Mesothelial cell of epicardium (in vitro differentiated cells): ENCODE data around the gene CNST. TPM values are rescaled to one million over a fixed set of nuclear protein-coding genes. Genes with fewer than 3 reads are reported as not detected.

Experiments
- DNase-seq, 2 experiments: peaks; one replicate each; pipeline ENCODE4 v3.0.0; 2021; ENCODE audit warnings: low spot score in 2 of 2; ENCODE audit not compliant: unreplicated experiment in 2 of 2
- H3K27ac Mint-ChIP-seq: 2 replicates; pipeline ENCODE4 v1.8.0; 2021; ENCODE audit warnings: mixed read lengths
- H3K27me3 Mint-ChIP-seq: 2 replicates; pipeline ENCODE4 v1.8.0; 2021; ENCODE audit warnings: low read depth, mixed read lengths
- H3K36me3 Mint-ChIP-seq: 2 replicates; pipeline ENCODE4 v1.8.0; 2021; ENCODE audit warnings: mixed read lengths
- H3K4me1 Mint-ChIP-seq: 2 replicates; pipeline ENCODE4 v1.8.0; 2021; ENCODE audit warnings: mixed read lengths
- H3K4me3 Mint-ChIP-seq: 2 replicates; pipeline ENCODE4 v1.8.0; 2021; ENCODE audit warnings: mild to moderate bottlenecking, moderate library complexity, mixed read lengths
- H3K9me3 Mint-ChIP-seq: 2 replicates; pipeline ENCODE4 v1.8.0; 2021; ENCODE audit warnings: mixed read lengths
- CTCF ChIP-seq: fragments of 200-600 bp; sonication (generic); IDR thresholded peaks from one replicate; pipeline ENCODE4 v1.5.0; 2021; ENCODE audit warnings: antibody characterized with exemption; ENCODE audit not compliant: unreplicated experiment
- total RNA-seq: library from RNA; stranded (reverse); gene quantifications from 3 replicates; pipeline ENCODE4 v1.2.1, GENCODE V29; 2021

CNST gene
- total RNA-seq, 1 donor from 2014 or later: 21.0 TPM

- peaks cover 14% of the 10 kb centered on the region for H3K36me3 Mint-ChIP-seq
- H3K27me3 Mint-ChIP-seq: no peaks in the 10 kb centered on the region
- H3K27ac Mint-ChIP-seq: no peak overlapping the region
- no peak overlapping the region for H3K4me3 Mint-ChIP-seq
- H3K4me1 Mint-ChIP-seq: peaks cover 5% of the 10 kb centered on the region
- DNase-seq: no peak
- no peaks in the 10 kb centered on the region for H3K9me3 Mint-ChIP-seq
- no peak for TF ChIP-seq CTCF
These were observed 51.5 kb downstream of the CNST start for GRCh38 chr1:246617768-246618167.

GRCh38 chr1:246618240-246618808 lies 52.1 kb downstream of the CNST start:
- no peak overlapping the region for H3K4me3 Mint-ChIP-seq
- no peak for DNase-seq
- no peaks in the 10 kb centered on the region for H3K27me3 Mint-ChIP-seq
- H3K27ac Mint-ChIP-seq: no peak overlapping the region
- H3K4me1 Mint-ChIP-seq: peaks cover under 1% of the 10 kb centered on the region
- H3K9me3 Mint-ChIP-seq: no peaks in the 10 kb centered on the region
- peaks cover 14% of the 10 kb centered on the region for H3K36me3 Mint-ChIP-seq
- TF ChIP-seq CTCF: no peak

- H3K27ac Mint-ChIP-seq: no peak overlapping the region
These were observed 55.9 kb downstream of the CNST start for GRCh38 chr1:246622035-246622652.

GRCh38 chr1:246624091-246624490 lies 57.8 kb downstream of the CNST start:
- DNase-seq: no peak
- Mint-ChIP-seq H3K36me3 (peaks cover 28% of the 10 kb centered on the region), H3K4me1 (no peaks in the 10 kb centered on the region), H3K27me3 (no peaks in the 10 kb centered on the region), H3K27ac (no peak overlapping the region), H3K4me3 (no peak overlapping the region), H3K9me3 (no peaks in the 10 kb centered on the region)
- TF ChIP-seq CTCF: no peak

More at GRCh38 chr1:246622035-246622652, 55.9 kb downstream of the CNST start:
- Mint-ChIP-seq H3K27me3 (no peaks in the 10 kb centered on the region), H3K36me3 (peaks cover 21% of the 10 kb centered on the region), H3K9me3 (no peaks in the 10 kb centered on the region), H3K4me3 (no peak overlapping the region), H3K4me1 (no peaks in the 10 kb centered on the region)
- DNase-seq: no peak
- no peak for TF ChIP-seq CTCF

GRCh38 chr1:246629030-246629429 lies 62.8 kb downstream of the CNST start:
- no peak overlapping the region for H3K4me3 Mint-ChIP-seq
- no peaks in the 10 kb centered on the region for H3K9me3 Mint-ChIP-seq
- H3K27ac Mint-ChIP-seq: no peak overlapping the region
- H3K27me3 Mint-ChIP-seq: no peaks in the 10 kb centered on the region
- DNase-seq: no peak
- H3K36me3 Mint-ChIP-seq: peaks cover 27% of the 10 kb centered on the region
- peaks cover 4% of the 10 kb centered on the region for H3K4me1 Mint-ChIP-seq
- TF ChIP-seq CTCF: no peak

- TF ChIP-seq CTCF: no peak
- Mint-ChIP-seq H3K4me1 (peaks cover 4% of the 10 kb centered on the region), H3K27me3 (no peaks in the 10 kb centered on the region), H3K27ac (no peak overlapping the region), H3K4me3 (no peak overlapping the region), H3K9me3 (peaks cover 3% of the 10 kb centered on the region), H3K36me3 (peaks cover 35% of the 10 kb centered on the region)
- no peak for DNase-seq
These were observed 63.7 kb downstream of the CNST start for GRCh38 chr1:246629976-246630375.
